Esophagus muscularis mucosa (tissue), 4 donors: Measurements from ENCODE around the gene CYP2W1.

Experiments
- EP300 ChIP-seq: sonication (generic); formaldehyde crosslinking; IDR thresholded peaks from one replicate; pipeline ENCODE4 v1.6.1; 2017; ENCODE audit warnings: antibody characterized with exemption
- POLR2A ChIP-seq: fragments of 450-650 bp; IDR thresholded peaks from one replicate; pipeline ENCODE4 v1.6.1; 2017; ENCODE audit warnings: antibody characterized with exemption, moderate library complexity, mild to moderate bottlenecking, low read depth
- POLR2AphosphoS5 ChIP-seq, 2 donors: sonication (generic); formaldehyde crosslinking; IDR thresholded peaks; one replicate each; pipeline ENCODE4 v1.6.1; 2017; ENCODE audit warnings: antibody characterized with exemption in 2 of 2
- TF ChIP-seq, protein P1 (sequence below), 3 experiments: fragments of 200-600 bp in 2 of 3; fragments of 450-650 bp in 1 of 3; sonication (generic) in 2 of 3; IDR thresholded peaks; one replicate each; pipeline ENCODE4 v1.5.1; 2017 to 2019; ENCODE audit warnings: antibody characterized with exemption in 3 of 3, mild to moderate bottlenecking in 2 of 3, moderate library complexity in 1 of 3

DNA sequence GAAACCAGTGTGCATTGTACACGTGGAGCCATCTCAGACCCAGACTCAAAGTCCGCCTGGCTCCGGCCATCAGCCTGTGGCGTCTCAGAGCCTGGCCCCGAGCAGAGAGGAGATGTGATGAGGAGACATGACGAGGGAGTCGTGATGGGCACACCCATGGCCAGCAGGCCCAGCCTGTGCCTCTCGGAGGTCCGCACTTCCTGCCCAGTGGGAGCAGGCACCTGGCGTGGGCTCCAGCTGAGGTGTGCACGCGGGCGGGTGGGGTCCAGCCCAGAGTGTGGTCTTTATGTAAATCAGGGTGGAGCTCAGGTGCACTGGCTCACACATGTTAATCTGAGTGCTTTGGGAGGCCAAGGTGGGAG, 35.3 kb downstream of the CYP2W1 start:
- TF ChIP-seq POLR2A (no peak), POLR2AphosphoS5 (IDR thresholded peaks at IDR 0.05) (no peak), EP300 (no peak)
- TF ChIP-seq, protein P1, sequence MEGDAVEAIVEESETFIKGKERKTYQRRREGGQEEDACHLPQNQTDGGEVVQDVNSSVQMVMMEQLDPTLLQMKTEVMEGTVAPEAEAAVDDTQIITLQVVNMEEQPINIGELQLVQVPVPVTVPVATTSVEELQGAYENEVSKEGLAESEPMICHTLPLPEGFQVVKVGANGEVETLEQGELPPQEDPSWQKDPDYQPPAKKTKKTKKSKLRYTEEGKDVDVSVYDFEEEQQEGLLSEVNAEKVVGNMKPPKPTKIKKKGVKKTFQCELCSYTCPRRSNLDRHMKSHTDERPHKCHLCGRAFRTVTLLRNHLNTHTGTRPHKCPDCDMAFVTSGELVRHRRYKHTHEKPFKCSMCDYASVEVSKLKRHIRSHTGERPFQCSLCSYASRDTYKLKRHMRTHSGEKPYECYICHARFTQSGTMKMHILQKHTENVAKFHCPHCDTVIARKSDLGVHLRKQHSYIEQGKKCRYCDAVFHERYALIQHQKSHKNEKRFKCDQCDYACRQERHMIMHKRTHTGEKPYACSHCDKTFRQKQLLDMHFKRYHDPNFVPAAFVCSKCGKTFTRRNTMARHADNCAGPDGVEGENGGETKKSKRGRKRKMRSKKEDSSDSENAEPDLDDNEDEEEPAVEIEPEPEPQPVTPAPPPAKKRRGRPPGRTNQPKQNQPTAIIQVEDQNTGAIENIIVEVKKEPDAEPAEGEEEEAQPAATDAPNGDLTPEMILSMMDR (IDR thresholded peaks at IDR 0.05): no peak
